ENCODE results near the gene KRTAP6-3. TPM values are rescaled to one million over a fixed set of nuclear protein-coding genes. Genes with fewer than 3 reads are reported as not detected.

The KRTAP6-3 gene
- total RNA-seq, 1 experiment from 2014 or later = not detected

- TF ChIP-seq AFF4 (CRISPR knock-in tag; IDR thresholded peaks at IDR 0.05; ENCODE audit: borderline replicate concordance) (no peak), PRRX2 (CRISPR knock-in tag; IDR thresholded peaks at IDR 0.05) (no peak)
Measured at GRCh38 chr21:30612132-30612531, 19.9 kb downstream of the KRTAP6-3 start (continued).

GRCh38 chr21:30613836-30614235, 21.6 kb downstream of the KRTAP6-3 start, which contains the start of gene KRTAP6-1:
TSS of gene KRTAP6-1 (minus strand) at chr21:30613930. CDS start at chr21:30613904, 26 bp downstream.
- no peaks in the 10 kb centered on the region for H3K36me3 Mint-ChIP-seq
- ATAC-seq = no peak
- TF ChIP-seq ZNF317 (CRISPR knock-in tag; IDR thresholded peaks at IDR 0.05; ENCODE audit: borderline replicate concordance, low read depth) = no peak
- no peak for TF ChIP-seq AR (CRISPR knock-in tag; IDR thresholded peaks at IDR 0.05)
- no peak for TF ChIP-seq MAX (CRISPR knock-in tag; IDR thresholded peaks at IDR 0.05)
- TF ChIP-seq ETV6 (CRISPR knock-in tag; IDR thresholded peaks at IDR 0.05) = no peak
- no peak for TF ChIP-seq SMAD4 (CRISPR knock-in tag; IDR thresholded peaks at IDR 0.05)
- no peak for TF ChIP-seq NR1H2 (CRISPR knock-in tag; IDR thresholded peaks at IDR 0.05)
- TF ChIP-seq EMX1 (CRISPR knock-in tag; IDR thresholded peaks at IDR 0.05) = no peak
- TF ChIP-seq SP1 (CRISPR knock-in tag; conservative IDR thresholded peaks at IDR 0.05) = no peak
- TF ChIP-seq USF2 (CRISPR knock-in tag; IDR thresholded peaks at IDR 0.05) = no peak
- no peak for TF ChIP-seq ZMAT4 (CRISPR knock-in tag; IDR thresholded peaks at IDR 0.05)
- TF ChIP-seq STAT6 (CRISPR knock-in tag; conservative IDR thresholded peaks at IDR 0.05; ENCODE audit: low read depth) = no peak
- no peak for TF ChIP-seq KAT7 (CRISPR knock-in tag; IDR thresholded peaks at IDR 0.05; ENCODE audit: borderline replicate concordance)
- no peak for TF ChIP-seq ZNF532 (CRISPR knock-in tag; IDR thresholded peaks at IDR 0.05; ENCODE audit: borderline replicate concordance)
- POLR2A ChIA-PET = no interaction called here
- DNase-seq (ENCODE audit: low spot score) = no peak
- no peaks in the 10 kb centered on the region for H3K4me1 Mint-ChIP-seq
- H3K9me3 Mint-ChIP-seq = peaks cover 23% of the 10 kb centered on the region
- H3K27ac Mint-ChIP-seq = no peak within 1 kb of the TSS
- no peak within 1 kb of the TSS for H3K4me3 Mint-ChIP-seq
- no peaks in the 10 kb centered on the region for H3K27me3 Mint-ChIP-seq (ENCODE audit: low read depth)
- CTCF ChIA-PET = no interaction called here

Data from WTC11 (cell line).